ENCODE results near the gene CLDN19.

The CLDN19 gene

GRCh38 chr1:42740851-42741580 lies 980 bp upstream of the CLDN19 start:
- DNase-seq (ENCODE audit: low read depth, low spot score): no peak
- no peak for TF ChIP-seq CTCF (IDR thresholded peaks at IDR 0.05; ENCODE audit: insufficient read depth, low read length, missing control alignments)
- ChIA-PET CTCF (interaction anchor here (0.7 to 1.7 kb wide), 3 partner anchors 8 to 163 kb away, joined by 3 to 5 read pairs (median 3); no protein-coding TSS in a partner anchor), POLR2A (no interaction called here)
- H3K4me3 ChIP-seq (ENCODE audit: low read depth, low read length): no peak overlapping the region

- no peak for DNase-seq (ENCODE audit: low read depth, low spot score)
- no peak for TF ChIP-seq CTCF (IDR thresholded peaks at IDR 0.05; ENCODE audit: insufficient read depth, low read length, missing control alignments)
- ChIA-PET POLR2A (no interaction called here), CTCF (no interaction called here)
- no peak overlapping the region for H3K4me3 ChIP-seq (ENCODE audit: low read depth, low read length)
Observed at GRCh38 chr1:42738678-42739226, 1.3 kb downstream of the CLDN19 start.

GRCh38 chr1:42737986-42738677 lies 1.9 kb downstream of the CLDN19 start:
- DNase-seq (ENCODE audit: low read depth, low spot score): no peak
- CTCF ChIA-PET: interaction anchor here (1.0 to 5.7 kb wide), 4 partner anchors 9 to 1202 kb away, joined by 3 to 30 read pairs (median 4); no protein-coding TSS in a partner anchor
- no peak for TF ChIP-seq CTCF (IDR thresholded peaks at IDR 0.05; ENCODE audit: insufficient read depth, low read length, missing control alignments)
- no peak overlapping the region for H3K4me3 ChIP-seq (ENCODE audit: low read depth, low read length)
- POLR2A ChIA-PET: no interaction called here

- H3K4me3 ChIP-seq (ENCODE audit: low read depth, low read length): no peak overlapping the region
- no peak for TF ChIP-seq CTCF (IDR thresholded peaks at IDR 0.05; ENCODE audit: insufficient read depth, low read length, missing control alignments)
- DNase-seq (ENCODE audit: low read depth, low spot score): no peak
- CTCF ChIA-PET: interaction anchor here (0.8 to 5.7 kb wide), 5 partner anchors 9 to 1201 kb away, joined by 3 to 30 read pairs (median 3); no protein-coding TSS in a partner anchor
- POLR2A ChIA-PET: no interaction called here
Observed at GRCh38 chr1:42737257-42737656, 2.8 kb downstream of the CLDN19 start.

GRCh38 chr1:42736571-42737200 lies 3.4 kb downstream of the CLDN19 start:
- no peak for DNase-seq (ENCODE audit: low read depth, low spot score)
- H3K4me3 ChIP-seq (ENCODE audit: low read depth, low read length): no peak overlapping the region
- no peak for TF ChIP-seq CTCF (IDR thresholded peaks at IDR 0.05; ENCODE audit: insufficient read depth, low read length, missing control alignments)
- ChIA-PET POLR2A (no interaction called here), CTCF (interaction anchor here (0.8 to 5.7 kb wide), 6 partner anchors 10 to 1201 kb away, joined by 3 to 30 read pairs (median 4); no protein-coding TSS in a partner anchor)
